TTC549 (cell line): Measurements from ENCODE around the gene ABCG8.
"Not testable (repeated sequence)": the region's sequence is repeated elsewhere in the genome, so short reads cannot be mapped to it uniquely, and the experiment has no call there.

ENCODE experiments used
- FAIRE-seq: peaks from 2 replicates; lab custom pipeline; 2012; peaks lifted over from hg19 to GRCh38; lab: Jason Lieb, UNC

The ABCG8 gene

GRCh38 chr2:43874776-43875451 is 36.1 kb downstream of the ABCG8 start:
- no peak for FAIRE-seq

- FAIRE-seq, result peak; percentile 23
These were observed 39.2 kb downstream of the ABCG8 start for GRCh38 chr2:43877782-43878464.

GRCh38 chr2:43879261-43879660 is 40.5 kb downstream of the ABCG8 start:
- no peak for FAIRE-seq

GRCh38 chr2:43880471-43880870 is 41.7 kb downstream of the ABCG8 start:
- no peak for FAIRE-seq

GRCh38 chr2:43880952-43881351 is 42.2 kb downstream of the ABCG8 start:
- no peak for FAIRE-seq

GRCh38 chr2:43882312-43882711 is 43.5 kb downstream of the ABCG8 start:
- FAIRE-seq, result no peak

GRCh38 chr2:43884689-43885088 is 45.9 kb downstream of the ABCG8 start:
- FAIRE-seq, result no peak

GRCh38 chr2:43885132-43885632 is 46.4 kb downstream of the ABCG8 start:
- no peak for FAIRE-seq

GRCh38 chr2:43887176-43887575 is 48.4 kb downstream of the ABCG8 start:
- no peak for FAIRE-seq

- FAIRE-seq, result no peak
These were observed 50.6 kb downstream of the ABCG8 start for GRCh38 chr2:43889416-43889815.

GRCh38 chr2:43890855-43891254 is 52.1 kb downstream of the ABCG8 start:
- no peak for FAIRE-seq

- FAIRE-seq, result no peak
These were observed 56.0 kb downstream of the ABCG8 start for GRCh38 chr2:43894743-43895142.

GRCh38 chr2:43896906-43897305 is 58.1 kb downstream of the ABCG8 start:
- FAIRE-seq, result no peak

- FAIRE-seq, result no peak
These were observed 58.7 kb downstream of the ABCG8 start for GRCh38 chr2:43897492-43897891.

- FAIRE-seq, result no peak
These were observed 59.5 kb downstream of the ABCG8 start for GRCh38 chr2:43898134-43898837.

GRCh38 chr2:43898838-43899346 is 60.1 kb downstream of the ABCG8 start:
- no peak for FAIRE-seq

- FAIRE-seq, result peak; percentile 40
These were observed 60.8 kb downstream of the ABCG8 start for GRCh38 chr2:43899589-43899988.

GRCh38 chr2:43905371-43905803 is 66.6 kb downstream of the ABCG8 start:
- no peak for FAIRE-seq

- FAIRE-seq, result no peak
These were observed 67.1 kb downstream of the ABCG8 start for GRCh38 chr2:43905871-43906270.

GRCh38 chr2:43906448-43907109 is 67.8 kb downstream of the ABCG8 start:
- no peak for FAIRE-seq

GRCh38 chr2:43911136-43911790 is 72.5 kb downstream of the ABCG8 start:
- FAIRE-seq, result not testable (repeated sequence)

GRCh38 chr2:43924463-43924862 is 85.7 kb downstream of the ABCG8 start:
- FAIRE-seq, result no peak
